UCSD-AML1 (cell line): Measurements from ENCODE around the gene CARD19.
"Not testable (repeated sequence)": the region's sequence is repeated elsewhere in the genome, so short reads cannot be mapped to it uniquely, and the experiment has no call there.

Experiments
- DNase-seq: peaks from one replicate; lab custom pipeline; 2025; ENCODE audit not compliant: unreplicated experiment; lab: John Stamatoyannopoulos, UW

Gene CARD19

GRCh38 chr9:93129691-93130500 is 33.9 kb downstream of the CARD19 start:
- DNase-seq: no peak

DNA sequence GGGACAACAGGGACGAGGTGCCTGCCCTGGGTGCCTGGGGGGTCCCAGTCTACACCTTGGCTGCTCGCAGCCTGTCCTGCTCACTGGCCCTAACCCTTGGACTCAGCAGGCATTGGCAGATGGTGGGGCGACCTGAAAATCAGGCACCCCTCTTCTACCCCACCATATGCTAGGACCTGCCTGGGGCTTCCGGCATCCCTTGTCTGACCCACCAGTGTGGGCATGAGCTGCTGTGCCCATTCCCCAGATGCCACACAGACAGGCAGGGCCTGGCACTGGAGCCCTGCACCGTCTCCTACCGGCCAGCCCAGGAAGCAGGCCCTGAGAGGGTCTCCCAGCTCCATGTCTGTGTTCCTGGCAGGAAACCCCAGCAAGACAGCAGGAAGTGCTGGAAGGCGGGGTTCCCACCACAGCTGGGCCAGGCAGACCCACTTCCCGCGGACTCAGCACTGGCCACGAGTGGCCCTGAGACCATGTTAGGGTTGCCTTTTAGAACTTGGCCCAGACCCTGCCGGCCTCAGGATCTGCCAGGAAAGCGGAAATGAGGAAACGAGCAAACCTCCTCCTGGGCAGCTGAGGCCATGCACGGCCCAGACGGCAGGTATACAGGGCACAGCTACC is 35.0 kb downstream of the CARD19 start:
- peak; percentile 80 for DNase-seq

DNA sequence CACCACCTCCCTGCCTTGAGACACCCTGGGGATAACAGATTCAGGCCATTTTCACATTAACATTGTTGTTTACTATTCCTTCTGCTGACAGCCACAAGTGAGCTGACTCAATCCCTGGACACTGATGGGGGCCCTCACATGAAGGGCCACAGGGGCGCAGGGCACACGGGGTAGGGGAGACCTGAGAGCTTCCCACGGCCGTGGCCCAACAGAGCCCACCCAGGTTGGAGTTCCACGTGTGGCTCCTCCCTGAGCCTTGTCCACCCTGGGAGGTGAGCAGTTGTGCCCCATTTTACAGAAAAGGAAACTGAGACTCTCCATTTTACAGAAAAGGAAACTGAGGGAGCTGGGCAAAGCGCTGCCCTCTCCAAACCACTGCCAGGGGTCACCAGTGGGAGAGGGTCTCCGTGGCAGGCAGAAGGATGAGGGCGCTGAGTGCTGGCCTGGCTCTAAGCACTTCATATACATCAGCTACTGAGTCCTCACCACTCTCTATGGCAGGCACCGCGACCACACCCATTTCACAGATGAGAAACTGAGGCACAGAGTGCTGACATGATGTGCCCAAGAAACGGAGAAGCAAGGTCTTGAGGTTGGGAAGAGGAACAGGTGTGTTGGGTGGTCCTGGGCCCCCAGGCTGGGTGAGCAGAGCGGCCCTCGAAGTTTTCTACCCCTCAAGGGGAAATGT is 35.7 kb downstream of the CARD19 start:
- no peak for DNase-seq

DNA sequence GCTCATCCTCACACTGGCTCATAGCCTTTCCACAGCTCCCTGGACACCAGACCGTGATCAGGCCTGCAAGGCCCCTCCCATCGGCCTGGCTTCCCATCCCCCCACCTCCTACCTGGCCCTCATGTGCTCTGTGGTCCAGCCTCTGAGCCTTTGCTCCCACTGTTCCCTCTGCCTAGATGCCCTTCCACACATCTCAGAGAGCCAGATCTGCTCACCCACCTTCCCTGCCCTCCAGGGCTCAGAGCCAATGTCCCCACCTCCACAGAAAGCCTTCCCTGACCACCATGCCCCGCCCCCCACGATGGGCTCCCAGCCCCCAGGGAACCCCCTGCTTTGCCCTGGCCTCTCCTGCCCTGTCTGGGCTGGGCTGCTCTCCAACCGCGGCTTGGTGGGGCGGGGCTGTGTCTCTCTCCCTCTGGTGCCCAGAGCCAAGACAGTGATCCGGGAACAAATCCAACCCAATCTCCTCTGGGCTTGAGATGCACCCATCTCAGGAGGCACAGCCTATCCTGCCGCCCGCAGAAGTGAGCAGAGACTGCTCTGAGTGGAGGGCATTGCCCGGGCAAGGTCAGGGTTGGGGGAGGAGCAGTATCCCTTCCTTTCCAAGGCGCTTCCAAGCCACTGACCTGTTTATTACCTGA is 36.4 kb downstream of the CARD19 start:
- DNase-seq: no peak

DNA sequence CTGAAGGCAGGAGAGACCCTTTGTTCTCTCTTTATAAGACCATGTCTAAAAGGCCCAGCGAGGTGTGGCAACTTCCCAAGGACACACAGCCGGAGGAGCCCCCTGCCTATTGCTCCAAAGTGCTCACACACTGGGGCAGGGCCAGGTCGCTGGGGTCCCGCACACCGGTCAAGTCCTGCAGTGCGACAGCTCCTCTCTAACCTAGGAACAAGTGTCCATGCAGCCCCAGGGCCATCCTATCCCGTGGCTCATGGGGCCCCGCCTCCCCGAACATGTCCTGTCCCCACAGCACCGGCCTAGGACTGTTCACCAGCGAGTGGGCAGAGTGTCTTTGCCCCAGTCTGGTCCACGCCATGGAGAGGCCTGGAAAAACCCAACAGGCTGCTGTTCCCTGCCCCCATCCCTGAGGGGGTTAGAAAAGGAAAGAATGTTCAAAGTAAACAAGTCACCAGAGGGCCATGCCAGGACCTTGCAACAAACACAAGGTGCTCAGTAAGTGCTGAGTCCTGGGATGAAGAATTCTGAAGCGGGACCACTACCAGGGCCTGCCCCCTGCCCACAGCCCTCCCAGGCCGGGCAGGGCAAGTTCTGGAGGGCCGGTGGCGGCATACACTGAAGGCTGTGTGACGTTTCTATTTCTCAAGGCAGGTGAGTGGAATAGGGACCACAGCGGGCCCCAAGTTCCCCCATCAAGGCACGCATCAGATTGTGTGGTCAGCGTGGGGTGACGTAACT is 37.1 kb downstream of the CARD19 start:
- no peak for DNase-seq

DNA sequence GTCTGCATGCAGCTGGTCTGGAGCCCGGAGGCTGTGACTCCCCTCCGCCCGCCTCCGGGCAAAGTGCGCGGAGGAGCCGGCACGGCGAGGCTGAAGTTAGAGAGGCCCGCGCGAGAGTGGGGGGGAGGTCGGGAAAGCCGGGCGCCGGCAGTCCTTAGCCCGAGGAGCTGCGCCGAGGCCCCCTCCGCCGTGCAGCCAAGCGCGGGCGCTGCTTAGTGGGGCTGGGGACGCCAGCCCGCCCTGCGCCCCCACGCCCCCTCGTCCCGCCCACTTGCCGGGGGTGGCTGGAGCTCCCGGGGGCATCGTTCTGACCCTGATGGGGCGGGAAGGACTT is 37.6 kb downstream of the CARD19 start:
- peak; percentile 64 for DNase-seq

GRCh38 chr9:93134015-93134739 is 38.2 kb downstream of the CARD19 start, which contains the start of gene NINJ1:
Gene NINJ1 (minus strand): TSS chr9:93134251. CDS start chr9:93134217, 34 bp downstream.
- DNase-seq: peak; percentile 79

- no peak for DNase-seq
These were observed 38.9 kb downstream of the CARD19 start for GRCh38 chr9:93134740-93135444.

GRCh38 chr9:93136011-93136440 is 40.0 kb downstream of the CARD19 start:
- no peak for DNase-seq

- no peak for DNase-seq
These were observed 41.3 kb downstream of the CARD19 start for GRCh38 chr9:93137362-93137761.

GRCh38 chr9:93138171-93138764 is 42.3 kb downstream of the CARD19 start:
- DNase-seq: peak; percentile 42

DNA sequence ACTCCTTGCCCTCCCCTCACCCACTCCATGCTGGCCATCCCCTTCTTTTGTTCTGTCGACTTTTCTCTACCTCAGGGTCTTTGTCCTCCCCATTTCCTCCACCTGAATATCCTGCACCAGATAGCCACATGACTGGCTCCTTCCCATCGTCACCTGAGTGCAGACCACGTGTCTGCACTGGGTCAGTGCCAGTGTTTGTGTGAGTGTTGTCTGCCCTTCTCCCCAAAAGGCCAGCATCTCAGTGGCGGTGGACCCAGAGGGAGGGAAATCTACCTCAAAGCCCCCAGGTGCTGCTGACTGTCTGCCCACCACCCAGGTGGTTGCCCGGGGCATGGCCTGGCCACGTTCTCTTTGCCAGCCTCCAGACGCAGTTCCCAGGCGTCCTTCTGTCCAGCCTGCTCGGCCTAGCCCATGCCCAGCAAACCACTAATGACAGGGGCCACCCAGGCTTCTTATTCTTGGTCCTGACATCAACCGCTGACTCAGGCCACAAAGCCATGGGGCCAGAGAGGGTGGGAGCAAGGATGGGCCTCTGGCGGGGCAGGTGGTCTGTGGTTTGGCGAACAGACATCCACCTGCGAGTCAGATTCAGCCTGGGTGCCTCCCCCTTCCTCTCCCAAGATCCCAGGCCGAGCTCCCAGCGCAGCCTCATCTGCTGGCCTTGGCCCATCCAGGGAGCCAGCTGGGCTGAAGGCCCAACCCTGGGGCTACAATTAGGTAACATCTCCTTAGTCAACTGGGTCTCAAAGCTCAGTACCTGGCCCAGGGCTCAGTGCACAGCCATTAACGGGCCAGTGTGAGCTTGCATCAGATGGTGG is 43.6 kb downstream of the CARD19 start:
- DNase-seq: no peak

DNA sequence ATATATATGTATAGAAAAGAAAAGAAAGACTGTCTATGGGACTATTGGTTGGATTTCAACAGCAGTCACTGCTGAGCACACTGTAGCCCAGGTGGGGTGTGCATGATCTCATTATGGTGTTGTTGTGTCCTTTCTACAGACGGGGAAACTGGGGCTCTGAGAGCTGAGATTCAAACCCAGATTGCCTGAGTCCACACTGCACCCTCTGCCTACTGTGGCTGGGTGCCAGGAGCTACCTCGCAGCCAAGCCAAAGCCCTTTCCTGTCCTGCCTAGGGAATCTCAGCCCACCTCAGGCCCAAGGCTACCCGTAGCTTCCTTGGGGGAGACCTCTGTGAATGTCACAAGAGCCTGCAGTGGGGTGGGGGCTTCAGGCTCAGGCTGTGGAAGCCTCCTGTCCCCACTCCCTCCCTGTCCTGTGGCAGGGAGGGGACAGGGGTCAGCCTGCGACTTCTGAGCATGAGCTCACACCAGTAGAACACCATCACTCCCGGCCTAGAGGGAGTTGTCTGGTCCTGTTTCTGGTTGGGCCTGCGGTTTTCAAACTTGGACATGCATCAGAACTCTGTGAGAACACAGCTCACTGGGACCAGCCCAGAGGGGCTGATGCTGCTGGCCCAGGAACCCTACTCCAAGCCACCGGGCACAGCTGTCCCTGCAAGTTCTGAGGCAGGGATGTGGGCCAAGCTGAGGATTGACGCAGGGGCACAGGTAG is 45.9 kb downstream of the CARD19 start:
- no peak for DNase-seq

DNA sequence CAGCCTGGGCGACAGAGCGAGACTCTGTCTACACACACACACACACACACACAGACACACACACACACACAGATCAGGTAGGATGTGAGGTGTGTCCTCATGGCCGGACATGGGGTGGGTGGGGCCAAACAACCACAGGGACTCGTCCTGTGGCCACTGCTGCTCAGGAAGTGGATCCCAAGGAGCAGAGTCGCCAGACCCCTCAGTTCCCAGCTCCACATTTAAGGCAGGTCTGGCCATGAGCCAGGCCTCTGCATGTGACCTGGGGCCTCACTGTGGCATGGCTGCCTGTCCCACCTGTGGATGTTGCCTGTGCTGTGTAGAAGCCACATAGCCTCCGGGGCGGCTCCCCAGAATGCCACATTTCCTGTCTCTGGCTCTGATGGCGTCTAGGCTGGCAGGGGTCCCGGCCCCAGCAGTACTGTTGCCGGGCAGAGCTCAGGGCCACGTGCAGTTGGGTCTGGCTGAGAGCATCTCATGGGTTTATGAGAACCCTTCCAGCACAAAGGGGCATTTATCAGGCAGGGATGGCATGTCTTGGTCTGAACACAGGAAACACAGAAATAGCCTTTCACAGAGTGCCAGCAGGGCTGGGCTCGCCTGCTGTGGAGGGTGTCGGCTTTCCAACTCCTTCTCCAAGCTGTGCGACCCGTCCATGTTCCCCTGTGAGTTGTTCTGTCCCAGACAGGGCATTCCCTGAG is 48.0 kb downstream of the CARD19 start:
- DNase-seq: peak; percentile 56

- DNase-seq: not testable (repeated sequence)
These were observed 50.7 kb downstream of the CARD19 start for GRCh38 chr9:93146696-93147095.

DNA sequence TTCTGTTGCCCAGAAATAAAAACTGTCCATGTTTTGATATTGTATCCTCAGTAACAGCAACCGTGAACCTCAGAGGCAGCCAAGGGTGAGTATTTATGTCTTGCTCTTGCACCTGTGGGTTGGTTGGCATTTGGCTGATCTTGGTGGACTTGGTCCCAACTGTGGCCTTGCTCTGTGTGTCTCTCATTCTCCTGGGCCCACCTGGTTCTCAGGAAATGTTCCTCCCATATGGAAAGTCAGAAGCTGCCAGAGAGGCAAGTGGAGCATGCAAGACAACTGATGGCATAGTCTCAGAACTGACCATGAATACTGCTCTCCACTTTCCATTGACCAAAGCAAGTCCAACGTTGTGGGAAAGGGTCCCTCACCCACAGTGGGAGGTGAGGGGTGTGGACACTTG is 51.6 kb downstream of the CARD19 start:
- DNase-seq: no peak

DNA sequence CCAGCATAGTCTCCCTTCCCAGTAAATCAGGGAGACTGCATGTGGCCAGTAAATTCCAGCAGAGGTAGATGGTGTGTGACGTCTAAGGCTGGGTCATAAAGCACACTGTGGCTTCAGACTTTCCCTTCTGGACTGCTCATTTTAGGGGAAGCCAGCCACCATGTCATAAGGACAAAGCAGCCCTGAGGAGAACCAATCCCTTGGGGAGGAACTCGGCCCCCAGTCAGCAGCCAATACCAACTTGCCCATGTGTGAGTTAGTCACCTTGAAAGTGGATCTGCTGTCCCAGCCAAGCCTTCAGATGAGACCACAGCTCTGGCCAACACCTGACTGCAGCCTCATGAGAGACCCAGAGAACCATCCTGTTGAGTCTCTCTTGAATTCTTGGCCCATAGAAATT is 52.7 kb downstream of the CARD19 start:
- no peak for DNase-seq
